ENCODE results near the gene UGT1A9.

Gene UGT1A9

DNA sequence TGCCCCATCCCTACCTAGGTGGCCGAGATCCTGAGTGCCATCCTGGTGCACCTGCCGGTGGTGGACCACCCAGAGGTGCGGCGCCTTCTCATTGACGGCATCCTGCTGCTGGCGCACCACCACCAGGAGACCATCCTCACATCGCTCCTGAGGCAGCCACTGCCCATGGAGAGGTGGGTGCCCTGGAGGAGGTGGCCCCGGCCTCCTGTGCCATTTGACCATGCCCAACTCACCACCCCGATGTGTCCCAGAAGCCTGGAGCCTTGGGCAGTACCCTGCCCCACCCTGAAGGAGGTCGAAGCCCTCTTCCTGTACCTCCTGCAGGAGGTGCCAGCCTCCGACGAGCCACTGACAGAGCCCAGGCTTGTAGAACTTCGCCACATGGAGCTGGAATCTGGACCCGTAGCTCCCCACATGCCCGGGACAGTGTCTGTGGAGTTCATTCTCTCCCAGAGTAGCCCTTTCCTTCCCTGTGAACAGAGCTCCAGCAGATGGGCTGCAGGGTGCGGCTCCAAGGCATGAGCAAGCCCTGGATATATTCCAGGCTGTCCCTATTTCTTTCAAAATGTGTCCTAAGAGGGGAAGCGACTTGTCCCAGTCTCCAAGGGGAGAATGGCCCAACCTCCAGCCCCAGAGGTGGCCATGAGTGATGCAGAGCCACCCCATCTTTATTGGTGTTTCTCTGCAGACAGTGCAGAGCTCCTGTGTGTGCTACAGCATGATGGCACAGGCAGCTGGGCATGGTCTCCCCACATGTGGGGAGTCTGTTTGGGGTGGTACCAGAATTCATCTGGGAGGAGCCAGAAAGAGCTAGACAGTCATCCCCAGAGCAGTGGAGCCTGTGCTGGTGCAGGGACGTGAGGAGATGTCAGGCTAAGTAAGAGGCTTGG is 148.4 kb downstream of the UGT1A9 start:
- peak; percentile 10 for DNase-seq

GRCh38 chr2:233820774-233821105 is 149.0 kb downstream of the UGT1A9 start:
- DNase-seq: no peak

- DNase-seq: peak; percentile 10
These were observed 149.5 kb downstream of the UGT1A9 start for GRCh38 chr2:233821196-233821595.

DNA sequence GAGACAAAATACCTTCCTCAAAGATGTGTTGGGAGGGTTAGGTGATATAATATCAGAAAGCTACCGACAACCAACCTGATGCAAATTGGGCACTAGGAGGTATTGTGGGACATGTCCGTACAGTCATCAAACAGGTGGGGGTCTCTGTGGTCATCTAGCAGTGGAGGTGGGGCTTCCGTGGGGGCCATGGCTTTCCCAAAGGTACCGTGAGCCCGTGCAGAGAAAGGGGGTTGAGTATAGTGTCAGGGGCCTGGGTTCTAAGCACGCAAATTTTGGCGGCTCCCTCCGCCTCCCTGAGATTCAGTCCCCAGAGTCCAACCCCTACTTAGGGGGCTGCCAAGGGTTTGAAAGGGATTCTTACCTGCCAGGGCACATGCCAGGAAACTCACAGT is 150.0 kb downstream of the UGT1A9 start:
- DNase-seq: no peak

- DNase-seq: peak; percentile 16
These were observed 150.5 kb downstream of the UGT1A9 start for GRCh38 chr2:233822101-233822771.
